ENCODE data around the gene ITPKB. TPM values are rescaled to one million over a fixed set of nuclear protein-coding genes. Genes with fewer than 3 reads are reported as not detected.

Gene ITPKB
- total RNA-seq, 1 donor from 2014 or later, result 1.6 TPM

- Histone ChIP-seq H3K9me3 (ENCODE audit: low read depth) (no peaks in the 10 kb centered on the region), H3F3A (ENCODE audit: low read depth) (peaks cover 14% of the 10 kb centered on the region), H3K27ac (no peak overlapping the region), H3K4me2 (no peak overlapping the region), H3K79me2 (ENCODE audit: low read depth) (no peaks in the 10 kb centered on the region), H4K20me1 (ENCODE audit: low read depth) (no peaks in the 10 kb centered on the region), H3K36me3 (no peaks in the 10 kb centered on the region), H3K9ac (no peak overlapping the region), H3K4me1 (peaks cover 42% of the 10 kb centered on the region), H3K27me3 (peaks cover 36% of the 10 kb centered on the region), H3K4me3 (no peak overlapping the region), H2AFZ (replicated peaks) (no peak overlapping the region)
- H3K27me3 Mint-ChIP-seq (ENCODE audit: insufficient read depth, low read depth), result peaks cover 12% of the 10 kb centered on the region
- H3K4me3 Mint-ChIP-seq, result no peak overlapping the region
- H3K4me1 Mint-ChIP-seq, result peaks cover 67% of the 10 kb centered on the region
- no peaks in the 10 kb centered on the region for H3K9me3 Mint-ChIP-seq
- TF ChIP-seq CTCF (IDR thresholded peaks at IDR 0.05) (no peak), EZH2 (IDR thresholded peaks at IDR 0.05) (no peak), EZH2phosphoT487 (IDR thresholded peaks at IDR 0.05) (no peak)
- no peak for DNase-seq (ENCODE audit: low spot score)
- H3K27ac Mint-ChIP-seq, result no peak overlapping the region
- H3K36me3 Mint-ChIP-seq, result peaks cover 8% of the 10 kb centered on the region
Measured at GRCh38 chr1:226681652-226682493, 57.2 kb downstream of the ITPKB start.

- H3K9ac ChIP-seq, result no peak overlapping the region
- H3K79me2 ChIP-seq (ENCODE audit: low read depth), result no peaks in the 10 kb centered on the region
- H3K4me2 ChIP-seq, result peak overlapping the region; percentile 76
- peaks cover 36% of the 10 kb centered on the region for H3K27me3 ChIP-seq
- H3K27ac ChIP-seq, result no peak overlapping the region
- no peaks in the 10 kb centered on the region for H4K20me1 ChIP-seq (ENCODE audit: low read depth)
- H3K9me3 ChIP-seq (ENCODE audit: low read depth), result no peaks in the 10 kb centered on the region
- DNase-seq (ENCODE audit: low spot score), result peak; percentile 22
- peak overlapping the region; percentile 76 for H3K4me3 Mint-ChIP-seq
- H3K4me1 Mint-ChIP-seq, result peaks cover 71% of the 10 kb centered on the region
- H3K4me3 ChIP-seq, result peak overlapping the region; percentile 31
- peak overlapping the region; percentile 78 for H3K27ac Mint-ChIP-seq
- peaks cover 14% of the 10 kb centered on the region for H3F3A ChIP-seq (ENCODE audit: low read depth)
- TF ChIP-seq CTCF (IDR thresholded peaks at IDR 0.05) (no peak), EZH2phosphoT487 (IDR thresholded peaks at IDR 0.05) (no peak)
- no peaks in the 10 kb centered on the region for H3K9me3 Mint-ChIP-seq
- H3K4me1 ChIP-seq, result peaks cover 42% of the 10 kb centered on the region
- no peaks in the 10 kb centered on the region for H3K36me3 ChIP-seq
- peaks cover 12% of the 10 kb centered on the region for H3K27me3 Mint-ChIP-seq (ENCODE audit: insufficient read depth, low read depth)
- H3K36me3 Mint-ChIP-seq, result peaks cover 7% of the 10 kb centered on the region
- no peak overlapping the region for H2AFZ ChIP-seq (replicated peaks)
Measured at GRCh38 chr1:226680653-226681052, 58.4 kb downstream of the ITPKB start.

GRCh38 chr1:226679853-226680516, 59.1 kb downstream of the ITPKB start:
- H3K27ac Mint-ChIP-seq, result peak overlapping the region; percentile 93
- Histone ChIP-seq H3K4me3 (peak overlapping the region; percentile 31), H4K20me1 (ENCODE audit: low read depth) (no peaks in the 10 kb centered on the region), H3K27me3 (peaks cover 36% of the 10 kb centered on the region), H3K9me3 (ENCODE audit: low read depth) (no peaks in the 10 kb centered on the region), H3K4me1 (peaks cover 42% of the 10 kb centered on the region), H3K79me2 (ENCODE audit: low read depth) (no peaks in the 10 kb centered on the region), H2AFZ (replicated peaks) (peak overlapping the region; percentile 42), H3K36me3 (no peaks in the 10 kb centered on the region), H3F3A (ENCODE audit: low read depth) (peaks cover 14% of the 10 kb centered on the region), H3K4me2 (peak overlapping the region; percentile 76), H3K27ac (no peak overlapping the region), H3K9ac (no peak overlapping the region)
- H3K4me1 Mint-ChIP-seq, result peaks cover 68% of the 10 kb centered on the region
- DNase-seq (ENCODE audit: low spot score), result peak; percentile 97
- peak overlapping the region; percentile 76 for H3K4me3 Mint-ChIP-seq
- H3K36me3 Mint-ChIP-seq, result peaks cover 2% of the 10 kb centered on the region
- no peak for TF ChIP-seq EZH2 (IDR thresholded peaks at IDR 0.05)
- TF ChIP-seq EZH2phosphoT487 (IDR thresholded peaks at IDR 0.05), result peak; percentile 75
- H3K9me3 Mint-ChIP-seq, result no peaks in the 10 kb centered on the region
- peaks cover 7% of the 10 kb centered on the region for H3K27me3 Mint-ChIP-seq (ENCODE audit: insufficient read depth, low read depth)
